Neural cell (in vitro differentiated cells): Measurements from ENCODE around the gene LRCH1. TPM values are rescaled to one million over a fixed set of nuclear protein-coding genes. Genes with fewer than 3 reads are reported as not detected.

Experiments
- H2AFZ ChIP-seq: fragments of 200-600, 300-800 bp; sonication (generic), shearing (Covaris generic); 2 replicates; pipeline ENCODE4 v1.6.0; 2014; ENCODE audit warnings: low read depth, mild to moderate bottlenecking, antibody characterized with exemption, low read length, moderate library complexity
- H3F3A ChIP-seq: fragments of 200-600 bp; shearing (Covaris generic); 2 replicates; pipeline ENCODE4 v1.6.1; 2016; ENCODE audit warnings: mild to moderate bottlenecking, moderate library complexity, mixed read lengths, antibody characterized with exemption, low read length; ENCODE audit not compliant: insufficient read depth, poor library complexity, severe bottlenecking
- H3K27ac ChIP-seq: fragments of 200-600, 300-800 bp; sonication (generic), shearing (Covaris generic); 2 replicates; pipeline ENCODE4 v1.5.1; 2014; ENCODE audit warnings: mild to moderate bottlenecking, low read length, moderate library complexity
- H3K27me3 ChIP-seq: fragments of 300-800, 200-600 bp; sonication (generic), shearing (Covaris generic); 2 replicates; pipeline ENCODE4 v1.6.0; 2014; ENCODE audit warnings: mild to moderate bottlenecking, low read depth, low read length, moderate library complexity; ENCODE audit not compliant: insufficient read depth
- H3K36me3 ChIP-seq: fragments of 300-800, 200-600 bp; sonication (generic), shearing (Covaris generic); 2 replicates; pipeline ENCODE4 v1.5.1; 2014; ENCODE audit warnings: mild to moderate bottlenecking, antibody characterized with exemption, low read length, moderate library complexity; ENCODE audit not compliant: insufficient read depth
- H3K4me2 ChIP-seq: fragments of 300-800, 200-600 bp; sonication (generic), shearing (Covaris generic); 2 replicates; pipeline ENCODE4 v1.6.0; 2014; ENCODE audit warnings: mild to moderate bottlenecking, low read length
- H3K4me3 ChIP-seq: fragments of 300-800, 200-600 bp; sonication (generic), shearing (Covaris generic); 2 replicates; pipeline ENCODE4 v1.5.1; 2014; ENCODE audit warnings: mild to moderate bottlenecking, low read length, moderate library complexity
- H3K79me2 ChIP-seq: fragments of 200-600 bp; shearing (Covaris generic); replicated peaks from 2 replicates; pipeline ENCODE4 v1.6.0; 2014; ENCODE audit warnings: mild to moderate bottlenecking, low read length, moderate library complexity; ENCODE audit not compliant: insufficient read depth
- H3K9ac ChIP-seq: fragments of 300-800, 200-600 bp; sonication (generic), shearing (Covaris generic); 2 replicates; pipeline ENCODE4 v1.6.1; 2016; ENCODE audit warnings: mild to moderate bottlenecking, low read length, mixed read lengths
- H3K9me2 ChIP-seq: fragments of 200-600 bp; shearing (Covaris generic); 2 replicates; pipeline ENCODE4 v1.6.1; 2016; ENCODE audit warnings: mild to moderate bottlenecking, low read length, mixed read lengths; ENCODE audit not compliant: insufficient read depth
- H3K9me3 ChIP-seq: fragments of 200-600, 300-800 bp; sonication (generic), shearing (Covaris generic); 2 replicates; pipeline ENCODE4 v1.6.1; 2016; ENCODE audit warnings: mild to moderate bottlenecking, mixed run types, low read length, moderate library complexity, mixed read lengths
- H4K20me1 ChIP-seq: fragments of 200-600 bp; shearing (Covaris generic); 2 replicates; pipeline ENCODE4 v1.6.1; 2016; ENCODE audit warnings: mild to moderate bottlenecking, mixed run types; ENCODE audit not compliant: insufficient read depth
- CTCF ChIP-seq: fragments of 450-650 bp; IDR thresholded peaks from 2 replicates; pipeline ENCODE4 v1.5.1; 2014; ENCODE audit warnings: antibody characterized with exemption, mild to moderate bottlenecking, moderate library complexity; ENCODE audit not compliant: poor library complexity, severe bottlenecking
- EP300 ChIP-seq: fragments of 450-650 bp; conservative IDR thresholded peaks from 2 replicates; pipeline ENCODE4 v1.6.1; 2014; ENCODE audit warnings: antibody characterized with exemption, mild to moderate bottlenecking, moderate library complexity; ENCODE audit not compliant: poor library complexity, severe bottlenecking
- EZH2 ChIP-seq: fragments of 200-600, 300-800 bp; shearing (Covaris generic), sonication (generic); IDR thresholded peaks from 2 replicates; pipeline ENCODE4 v1.6.1; 2014; ENCODE audit warnings: antibody characterized with exemption, low read length, borderline replicate concordance, mild to moderate bottlenecking; ENCODE audit not compliant: insufficient read depth, poor library complexity, severe bottlenecking
- MXI1 ChIP-seq: fragments of 450-650 bp; conservative IDR thresholded peaks from 2 replicates; pipeline ENCODE4 v1.6.1; 2014; ENCODE audit warnings: antibody characterized with exemption, mild to moderate bottlenecking; ENCODE audit not compliant: poor library complexity, severe bottlenecking
- POLR2AphosphoS5 ChIP-seq: IDR thresholded peaks from 2 replicates; pipeline ENCODE4 v1.6.1; 2012
- RAD21 ChIP-seq: fragments of 450-650 bp; conservative IDR thresholded peaks from 2 replicates; pipeline ENCODE4 v1.6.1; 2014; ENCODE audit warnings: antibody characterized with exemption, mild to moderate bottlenecking, moderate library complexity
- REST ChIP-seq: IDR thresholded peaks from 2 replicates; pipeline ENCODE4 v1.6.1; 2012; ENCODE audit warnings: borderline replicate concordance
- SMC3 ChIP-seq: fragments of 450-650 bp; conservative IDR thresholded peaks from 2 replicates; pipeline ENCODE4 v1.6.1; 2014; ENCODE audit warnings: antibody characterized with exemption, mild to moderate bottlenecking, moderate library complexity; ENCODE audit not compliant: poor library complexity
- TAF1 ChIP-seq: IDR thresholded peaks from 2 replicates; pipeline ENCODE4 v1.6.1; 2012; ENCODE audit warnings: low read depth
- polyA plus RNA-seq: library from polyadenylated mRNA; depleted of rRNA; stranded (reverse); fragments of >200 nt; gene quantifications from 2 replicates; pipeline ENCODE4 v1.2.3, GENCODE V29; 2014

The LRCH1 gene
- polyA plus RNA-seq, 1 donor from 2014 or later: 15.4 TPM

GRCh38 chr13:46664195-46664594 is 111.2 kb downstream of the LRCH1 start:
- Histone ChIP-seq H3K36me3 (no peaks in the 10 kb centered on the region), H3K4me2 (no peak overlapping the region), H2AFZ (no peak overlapping the region), H4K20me1 (no peaks in the 10 kb centered on the region), H3K27me3 (no peaks in the 10 kb centered on the region), H3K27ac (no peak overlapping the region), H3K9me2 (no peaks in the 10 kb centered on the region), H3K9ac (no peak overlapping the region), H3K9me3 (no peaks in the 10 kb centered on the region), H3K79me2 (no peaks in the 10 kb centered on the region), H3F3A (no peaks in the 10 kb centered on the region), H3K4me3 (no peak overlapping the region)
- no peak for TF ChIP-seq RAD21
- TF ChIP-seq TAF1: no peak
- TF ChIP-seq EZH2: no peak
- TF ChIP-seq REST: no peak
- no peak for TF ChIP-seq MXI1
- TF ChIP-seq CTCF: no peak
- TF ChIP-seq EP300: no peak
- TF ChIP-seq SMC3: no peak
- TF ChIP-seq POLR2AphosphoS5: no peak

GRCh38 chr13:46665248-46665632 is 112.3 kb downstream of the LRCH1 start:
- Histone ChIP-seq H3F3A (no peaks in the 10 kb centered on the region), H3K9ac (no peak overlapping the region), H3K9me2 (no peaks in the 10 kb centered on the region), H2AFZ (no peak overlapping the region), H3K27me3 (no peaks in the 10 kb centered on the region), H3K4me2 (no peak overlapping the region), H3K9me3 (no peaks in the 10 kb centered on the region), H3K36me3 (no peaks in the 10 kb centered on the region), H3K4me3 (no peak overlapping the region), H4K20me1 (no peaks in the 10 kb centered on the region), H3K79me2 (no peaks in the 10 kb centered on the region), H3K27ac (no peak overlapping the region)
- no peak for TF ChIP-seq CTCF
- no peak for TF ChIP-seq TAF1
- no peak for TF ChIP-seq RAD21
- no peak for TF ChIP-seq EP300
- no peak for TF ChIP-seq MXI1
- TF ChIP-seq SMC3: no peak
- TF ChIP-seq POLR2AphosphoS5: no peak
- no peak for TF ChIP-seq REST
- TF ChIP-seq EZH2: no peak
